T-cell (primary cell): ENCODE data around the gene PPM1E. TPM values are rescaled to one million over a fixed set of nuclear protein-coding genes. Genes with fewer than 3 reads are reported as not detected.

Source experiments
- ATAC-seq, 4 experiments: fragments of 200-7000 bp in 3 of 4; fragments of 150-1000 bp in 1 of 4; cut with Tn5 transposase; replicated peaks in 1 of 4; 1 replicate in 3 of 4; 2 replicates in 1 of 4; pipeline ENCODE4 v1.10.0; 2021; ENCODE audit warnings: moderate library complexity in 3 of 4, mild to moderate bottlenecking in 2 of 4, moderate number of reproducible peaks in 1 of 4
- CTCF ChIA-PET, 2 donors: fragments of 300-600 bp; sonication (Branson Sonifier 250); formaldehyde crosslinking; loops; one replicate each; lab custom pipeline; 2022; ENCODE audit warnings: antibody characterized with exemption in 2 of 2; lab: Charles Lee
- POLR2A ChIA-PET, 2 donors: fragments of 300-600 bp; sonication (Branson Sonifier 250); formaldehyde crosslinking; loops; one replicate each; lab custom pipeline; 2022; ENCODE audit warnings: antibody characterized with exemption in 2 of 2; lab: Charles Lee
- DNase-seq, 35 experiments: peaks; one replicate each; pipeline versions ENCODE4 v3.0.0 to v3.0.0-alpha.2; 2013 to 2023
- H3K27ac ChIP-seq: one replicate; pipeline ENCODE4 v1.5.1; 2013; ENCODE audit warnings: low read length
- H3K27me3 ChIP-seq, 2 experiments: replicated peaks in 1 of 2; 1 replicate in 1 of 2; 2 replicates in 1 of 2; pipeline versions ENCODE4 v1.6.1 to v1.7.0; 2013; ENCODE audit warnings: low read length in 1 of 2, mixed read lengths in 1 of 2; ENCODE audit not compliant: control insufficient read depth in 2 of 2, insufficient read depth in 2 of 2; ENCODE audit errors: extremely low read depth in 1 of 2
- H3K36me3 ChIP-seq, 2 donors: 1 replicate in 1 of 2; 2 replicates in 1 of 2; pipeline versions ENCODE4 v1.6.1 to v1.7.0; 2013; ENCODE audit warnings: low read length in 1 of 2; ENCODE audit not compliant: control insufficient read depth in 2 of 2, insufficient read depth in 1 of 2; ENCODE audit errors: extremely low read depth in 1 of 2
- H3K4me1 ChIP-seq, 2 experiments: 1 replicate in 1 of 2; 2 replicates in 1 of 2; pipeline versions ENCODE4 v1.6.1 to v1.7.0; 2013; ENCODE audit warnings: low read length in 2 of 2, mixed read lengths in 1 of 2; ENCODE audit not compliant: insufficient read depth in 2 of 2, control insufficient read depth in 1 of 2; ENCODE audit errors: extremely low read depth in 1 of 2
- H3K4me3 ChIP-seq, 2 donors: 1 replicate in 1 of 2; 2 replicates in 1 of 2; pipeline versions ENCODE4 v1.5.1 to v1.7.0; 2013; ENCODE audit warnings: mild to moderate bottlenecking in 2 of 2, low read length in 1 of 2, moderate library complexity in 1 of 2; ENCODE audit not compliant: control insufficient read depth in 1 of 2; ENCODE audit errors: extremely low read depth in 1 of 2
- H3K9me3 ChIP-seq: 2 replicates; pipeline ENCODE4 v1.7.0; 2013
- H3K27ac Mint-ChIP-seq, 2 donors: one replicate each; pipeline ENCODE4 v1.8.0; 2020 to 2021; ENCODE audit warnings: mild to moderate bottlenecking in 2 of 2, mixed read lengths in 2 of 2
- H3K27me3 Mint-ChIP-seq, 2 donors: one replicate each; pipeline ENCODE4 v1.8.0; 2021 to 2022; ENCODE audit warnings: mixed read lengths in 2 of 2
- H3K36me3 Mint-ChIP-seq: one replicate; pipeline ENCODE4 v1.8.0; 2021; ENCODE audit warnings: mixed read lengths
- H3K4me1 Mint-ChIP-seq, 3 donors: one replicate each; pipeline ENCODE4 v1.8.0; 2020 to 2022; ENCODE audit warnings: mixed read lengths in 3 of 3, mild to moderate bottlenecking in 1 of 3
- H3K4me3 Mint-ChIP-seq, 3 donors: one replicate each; pipeline ENCODE4 v1.8.0; 2020 to 2022; ENCODE audit warnings: mild to moderate bottlenecking in 3 of 3, mixed read lengths in 3 of 3, moderate library complexity in 3 of 3
- H3K9me3 Mint-ChIP-seq, 3 donors: one replicate each; pipeline ENCODE4 v1.8.0; 2020 to 2022; ENCODE audit warnings: mixed read lengths in 3 of 3
- WGBS: methylation state at CpG from one replicate; pipeline ENCODE4 v1.1.5; 2013; ENCODE audit warnings: missing lambda C conversion rate; ENCODE audit not compliant: insufficient coverage; 5-methylcytosine and 5-hydroxymethylcytosine counted together
- total RNA-seq, 35 experiments: library from RNA in 6 of 35; stranded (reverse) in 6 of 35; fragments of 120-200 nt in 1 of 35; gene quantifications; one replicate each; pipeline versions ENCODE4 v1.2.1 to v1.2.4 and lab custom pipeline; 2013 to 2026

Gene PPM1E
- total RNA-seq, 5 donors from 2014 or later (not counting 1 experiment from before 2014, with no cell fraction given), result 0.03 TPM; not detected in 4

- Histone ChIP-seq H3K4me1 (no peaks in the 10 kb centered on the region), H3K27me3 (peaks cover 0 to 15% of the 10 kb centered on the region in 2 experiments), H3K36me3 (no peaks in the 10 kb centered on the region), H3K27ac (no peak overlapping the region), H3K9me3 (no peaks in the 10 kb centered on the region), H3K4me3 (no peak overlapping the region)
- H3K4me1 Mint-ChIP-seq, result no peaks in the 10 kb centered on the region
- ATAC-seq, result no peak
- H3K4me3 Mint-ChIP-seq, result no peak overlapping the region
- WGBS, result no CpG with 5 or more reads among the region's 5 CpGs
- POLR2A ChIA-PET, result no interaction called here
- CTCF ChIA-PET, result no interaction called here
- no peak for DNase-seq
- H3K36me3 Mint-ChIP-seq, result no peaks in the 10 kb centered on the region
- peaks cover 0 to 8% (median 0%) of the 10 kb centered on the region in 3 donors for H3K9me3 Mint-ChIP-seq
- no peak overlapping the region for H3K27ac Mint-ChIP-seq
- peaks cover 31 to 39% of the 10 kb centered on the region in 2 donors for H3K27me3 Mint-ChIP-seq
These were observed 50.4 kb downstream of the PPM1E start for GRCh38 chr17:58806046-58806445.

- Mint-ChIP-seq H3K9me3 (no peaks in the 10 kb centered on the region), H3K36me3 (no peaks in the 10 kb centered on the region), H3K27ac (no peak overlapping the region), H3K4me3 (no peak overlapping the region), H3K27me3 (peaks cover 21 to 24% of the 10 kb centered on the region in 2 donors), H3K4me1 (no peaks in the 10 kb centered on the region)
- Histone ChIP-seq H3K4me3 (no peak overlapping the region), H3K36me3 (no peaks in the 10 kb centered on the region), H3K9me3 (no peaks in the 10 kb centered on the region), H3K4me1 (no peaks in the 10 kb centered on the region), H3K27me3 (peaks cover 0 to 9% of the 10 kb centered on the region in 2 experiments), H3K27ac (no peak overlapping the region)
- ATAC-seq, result no peak
- WGBS, result 61% methylated on average over 3 of the region's 5 CpGs
- CTCF ChIA-PET, result interaction anchor here in 1 of 2 donors (0.5 kb wide), 1 partner anchor 99 kb away, joined by 7 read pairs; no protein-coding TSS in a partner anchor
- DNase-seq, result no peak
- POLR2A ChIA-PET, result no interaction called here
These were observed 53.2 kb downstream of the PPM1E start for GRCh38 chr17:58808609-58809563.

GRCh38 chr17:58809564-58809936 lies 53.9 kb downstream of the PPM1E start:
- WGBS, result no CpG with 5 or more reads among the region's 1 CpG
- no peak for DNase-seq
- Mint-ChIP-seq H3K4me1 (no peaks in the 10 kb centered on the region), H3K27ac (no peak overlapping the region), H3K36me3 (no peaks in the 10 kb centered on the region), H3K9me3 (no peaks in the 10 kb centered on the region), H3K4me3 (no peak overlapping the region), H3K27me3 (peaks cover 21 to 24% of the 10 kb centered on the region in 2 donors)
- POLR2A ChIA-PET, result no interaction called here
- no peak overlapping the region for H3K27ac ChIP-seq
- peaks cover 0 to 9% of the 10 kb centered on the region in 2 experiments for H3K27me3 ChIP-seq
- CTCF ChIA-PET, result no interaction called here
- H3K9me3 ChIP-seq, result no peaks in the 10 kb centered on the region
- H3K4me3 ChIP-seq, result no peak overlapping the region
- H3K4me1 ChIP-seq, result no peaks in the 10 kb centered on the region
- ATAC-seq, result no peak
- no peaks in the 10 kb centered on the region for H3K36me3 ChIP-seq

DNA sequence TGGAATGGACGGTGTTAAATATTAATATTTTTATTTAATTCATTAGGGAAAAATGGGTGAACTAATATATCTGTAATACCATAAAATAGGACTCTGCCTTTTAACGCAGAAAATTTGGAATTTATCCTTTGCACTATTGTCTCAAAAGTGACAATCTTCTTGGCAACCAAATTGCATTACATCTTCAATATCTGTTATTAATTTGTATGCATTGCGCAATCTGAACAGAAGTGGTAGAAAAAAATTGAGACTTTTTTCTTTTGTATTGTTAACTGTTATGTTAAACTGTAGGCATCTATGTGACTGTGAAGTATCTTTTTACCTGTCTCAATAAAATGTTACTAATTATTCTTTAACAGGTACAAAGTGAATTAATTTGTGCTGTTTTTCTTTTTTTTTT lies 55.6 kb downstream of the PPM1E start:
- DNase-seq (no peak), ATAC-seq (no peak)
- Mint-ChIP-seq H3K4me3 (no peak overlapping the region), H3K27ac (no peak overlapping the region), H3K36me3 (no peaks in the 10 kb centered on the region), H3K4me1 (no peaks in the 10 kb centered on the region), H3K27me3 (peaks cover 11 to 14% of the 10 kb centered on the region in 2 donors), H3K9me3 (no peaks in the 10 kb centered on the region)
- no CpG with 5 or more reads among the region's 3 CpGs for WGBS
- ChIA-PET CTCF (no interaction called here), POLR2A (no interaction called here)
- no peaks in the 10 kb centered on the region for H3K36me3 ChIP-seq
- H3K27ac ChIP-seq, result no peak overlapping the region
- no peaks in the 10 kb centered on the region for H3K9me3 ChIP-seq
- no peak overlapping the region for H3K4me3 ChIP-seq
- H3K27me3 ChIP-seq, result peaks cover 0 to 9% of the 10 kb centered on the region in 2 experiments
- H3K4me1 ChIP-seq, result no peaks in the 10 kb centered on the region

GRCh38 chr17:58813712-58814111 lies 58.1 kb downstream of the PPM1E start:
- H3K27ac ChIP-seq, result no peak overlapping the region
- no peaks in the 10 kb centered on the region for H3K9me3 ChIP-seq
- H3K4me1 Mint-ChIP-seq, result no peaks in the 10 kb centered on the region
- DNase-seq, result no peak
- peaks cover 6 to 11% of the 10 kb centered on the region in 2 donors for H3K27me3 Mint-ChIP-seq
- no peak overlapping the region for H3K4me3 ChIP-seq
- no peak overlapping the region for H3K4me3 Mint-ChIP-seq
- no peaks in the 10 kb centered on the region for H3K9me3 Mint-ChIP-seq
- ChIA-PET POLR2A (no interaction called here), CTCF (no interaction called here)
- no peaks in the 10 kb centered on the region for H3K4me1 ChIP-seq
- peaks cover 0 to 4% of the 10 kb centered on the region in 2 experiments for H3K27me3 ChIP-seq
- ATAC-seq, result no peak
- no peak overlapping the region for H3K27ac Mint-ChIP-seq
- H3K36me3 ChIP-seq, result no peaks in the 10 kb centered on the region
- H3K36me3 Mint-ChIP-seq, result no peaks in the 10 kb centered on the region

GRCh38 chr17:58818654-58819053 lies 63.0 kb downstream of the PPM1E start:
- Mint-ChIP-seq H3K9me3 (no peaks in the 10 kb centered on the region), H3K4me3 (no peak overlapping the region), H3K27me3 (peaks cover 10 to 17% of the 10 kb centered on the region in 2 donors), H3K27ac (no peak overlapping the region), H3K36me3 (no peaks in the 10 kb centered on the region), H3K4me1 (no peaks in the 10 kb centered on the region)
- CTCF ChIA-PET, result no interaction called here
- no peak for ATAC-seq
- H3K36me3 ChIP-seq, result no peaks in the 10 kb centered on the region
- WGBS, result 75% methylated on average over 2 of the region's 4 CpGs
- no peak overlapping the region for H3K4me3 ChIP-seq
- POLR2A ChIA-PET, result no interaction called here
- no peaks in the 10 kb centered on the region for H3K4me1 ChIP-seq
- no peak for DNase-seq
- no peak overlapping the region for H3K27ac ChIP-seq
- H3K9me3 ChIP-seq, result no peaks in the 10 kb centered on the region
- peaks cover 0 to 4% of the 10 kb centered on the region in 2 experiments for H3K27me3 ChIP-seq
